ENCODE results near the gene EP400. TPM values are rescaled to one million over a fixed set of nuclear protein-coding genes. Genes with fewer than 3 reads are reported as not detected.

Gene EP400
- total and polyA plus RNA-seq, 7 donors = 8.0 to 24.5 (median 18.4) TPM

- H3K36me3 ChIP-seq (ENCODE audit: insufficient read depth in 1 of 2, low read depth in 1 of 2) = peaks cover 3 to 61% of the 10 kb centered on the region in 2 donors
- TF ChIP-seq CTCF (IDR thresholded peaks at IDR 0.05) = no peak
- no peak overlapping the region for H3K27ac ChIP-seq
- ATAC-seq (no peak), DNase-seq (no peak)
- H3K27me3 ChIP-seq (ENCODE audit: insufficient read depth in 3 of 3, low read length in 2 of 3) = no peaks in the 10 kb centered on the region
- no peaks in the 10 kb centered on the region for H3K9me3 ChIP-seq
- intact Hi-C loops (cut with DNase I) = loop anchor here (2.0 to 5.0 kb wide), 2 partner anchors 153 to 397 kb away; no protein-coding TSS in a partner anchor
- H3K4me3 ChIP-seq = no peak overlapping the region
- H3K4me1 ChIP-seq = no peaks in the 10 kb centered on the region
- 48 to 66% (median 65%) methylated on average over 1 of the region's 1 CpG for WGBS, 3 donors
These were observed 54.1 kb downstream of the EP400 start for GRCh38 chr12:132003846-132004245.

DNA sequence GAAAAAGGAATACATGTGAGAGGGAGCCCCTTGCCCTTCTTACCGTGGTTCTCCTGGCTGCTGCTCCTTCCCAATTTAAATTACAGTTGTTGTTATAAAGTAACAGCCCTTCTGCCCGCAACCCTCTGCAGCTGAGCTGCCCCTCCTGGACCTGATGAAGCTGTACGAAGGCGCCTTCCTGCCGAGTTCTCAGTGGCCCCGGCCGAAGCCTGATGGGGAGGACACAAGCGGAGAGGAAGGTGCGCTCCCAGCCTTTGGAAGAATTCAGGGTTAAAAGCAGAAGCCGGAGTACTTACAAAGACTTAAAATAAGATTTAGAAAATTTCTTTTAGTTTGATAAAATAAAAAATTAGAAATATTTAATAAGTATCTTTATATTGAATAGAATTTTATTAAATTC lies 55.2 kb downstream of the EP400 start:
- ATAC-seq = no peak

DNA sequence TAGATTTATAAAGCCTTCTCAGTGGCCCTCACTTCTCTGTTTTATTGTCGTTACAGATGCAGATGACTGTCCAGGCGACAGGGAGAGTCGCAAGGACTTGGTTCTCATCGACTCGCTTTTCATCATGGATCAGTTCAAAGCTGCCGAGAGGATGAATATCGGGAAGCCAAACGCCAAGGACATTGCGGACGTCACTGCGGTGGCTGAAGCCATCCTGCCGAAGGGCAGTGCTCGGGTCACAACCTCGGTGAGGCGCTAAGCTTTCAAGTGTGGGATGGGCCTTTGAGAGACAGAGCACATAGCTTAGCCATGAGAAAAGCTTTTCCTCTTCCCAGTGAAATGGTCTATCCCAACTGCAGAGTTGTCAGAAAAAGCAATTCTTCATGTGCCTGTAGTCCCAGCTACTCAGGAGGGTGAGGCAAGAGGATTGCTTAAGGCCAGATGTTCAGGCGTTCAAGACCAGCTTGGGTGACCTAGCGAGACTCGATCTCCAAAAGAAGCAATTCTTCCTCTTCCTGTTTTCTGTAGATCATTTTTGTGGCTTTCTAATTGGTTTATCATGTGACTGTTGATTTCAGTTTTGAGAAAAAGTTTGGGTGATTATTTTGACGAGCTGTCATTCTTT lies 56.4 kb downstream of the EP400 start:
- Histone ChIP-seq H3K4me3 (no peak overlapping the region), H3K27me3 (ENCODE audit: insufficient read depth in 3 of 3, low read length in 2 of 3) (no peaks in the 10 kb centered on the region), H3K36me3 (ENCODE audit: insufficient read depth in 1 of 2, low read depth in 1 of 2) (peaks cover 3 to 59% of the 10 kb centered on the region in 2 donors), H3K9me3 (no peaks in the 10 kb centered on the region), H3K27ac (no peak overlapping the region), H3K4me1 (no peaks in the 10 kb centered on the region)
- no peak for TF ChIP-seq CTCF (IDR thresholded peaks at IDR 0.05)
- intact Hi-C loops (cut with DNase I) = no loop called here
- WGBS, 3 donors = 95 to 96% (median 96%) methylated on average over 19 of the region's 19 CpGs
- DNase-seq = no peak
- no peak for ATAC-seq

More for the DNA sequence above, 55.2 kb downstream of the EP400 start:
- Histone ChIP-seq H3K4me3 (no peak overlapping the region), H3K27ac (no peak overlapping the region), H3K4me1 (no peaks in the 10 kb centered on the region), H3K27me3 (ENCODE audit: insufficient read depth in 3 of 3, low read length in 2 of 3) (no peaks in the 10 kb centered on the region), H3K9me3 (no peaks in the 10 kb centered on the region), H3K36me3 (ENCODE audit: insufficient read depth in 1 of 2, low read depth in 1 of 2) (peaks cover 3 to 60% of the 10 kb centered on the region in 2 donors)
- no peak for TF ChIP-seq CTCF (IDR thresholded peaks at IDR 0.05)
- no peak for DNase-seq
- intact Hi-C loops (cut with DNase I) = loop anchor here in 1 of 2 donors (5.0 kb wide), 1 partner anchor 398 kb away; no protein-coding TSS in a partner anchor
- WGBS, 3 donors = 93 to 95% (median 94%) methylated on average over 10 of the region's 10 CpGs

DNA sequence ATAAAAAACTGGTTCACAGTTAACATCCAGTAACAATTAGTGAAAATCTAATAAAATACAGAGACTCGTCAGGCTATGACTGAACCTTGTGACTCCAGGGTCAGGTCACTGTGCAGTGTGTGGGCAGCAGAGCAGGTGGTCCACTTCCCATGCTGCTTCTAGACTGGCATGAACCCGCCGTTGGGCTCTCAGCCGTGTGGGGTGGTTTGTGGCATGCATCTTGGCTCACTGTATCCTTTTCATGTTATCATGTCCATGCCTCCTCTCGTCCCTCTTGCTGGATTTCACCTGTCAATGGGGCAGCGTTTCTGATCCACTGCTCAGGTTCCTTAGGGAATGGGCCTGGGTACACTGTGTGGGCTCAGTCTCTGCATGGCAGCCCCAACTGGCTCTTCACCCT lies 57.3 kb downstream of the EP400 start:
- no peaks in the 10 kb centered on the region for H3K27me3 ChIP-seq (ENCODE audit: insufficient read depth in 3 of 3, low read length in 2 of 3)
- intact Hi-C loops (cut with DNase I) = no loop called here
- peaks cover 3 to 67% of the 10 kb centered on the region in 2 donors for H3K36me3 ChIP-seq (ENCODE audit: insufficient read depth in 1 of 2, low read depth in 1 of 2)
- no peak overlapping the region for H3K27ac ChIP-seq
- no peak for TF ChIP-seq CTCF (IDR thresholded peaks at IDR 0.05)
- H3K4me3 ChIP-seq = no peak overlapping the region
- no peak for ATAC-seq
- no peak for DNase-seq
- 87 to 91% (median 90%) methylated on average over 6 of the region's 6 CpGs for WGBS, 3 donors
- H3K9me3 ChIP-seq = no peaks in the 10 kb centered on the region
- H3K4me1 ChIP-seq = no peaks in the 10 kb centered on the region
